Erythroblast (primary cell): ENCODE data around the gene DOCK1.

Experiments
- DNase-seq, 2 experiments: peaks; one replicate each; lab custom pipeline; 2025; lab: John Stamatoyannopoulos, UW
- GATA1 ChIP-seq: IDR thresholded peaks from 2 replicates; pipeline ENCODE4 v1.6.1; 2011; ENCODE audit warnings: low read depth, mild to moderate bottlenecking, control low read depth, low read length, moderate library complexity
- POLR2A ChIP-seq: IDR thresholded peaks from 2 replicates; pipeline ENCODE4 v1.6.1; 2011; ENCODE audit warnings: mild to moderate bottlenecking, low read length

Gene DOCK1

DNA sequence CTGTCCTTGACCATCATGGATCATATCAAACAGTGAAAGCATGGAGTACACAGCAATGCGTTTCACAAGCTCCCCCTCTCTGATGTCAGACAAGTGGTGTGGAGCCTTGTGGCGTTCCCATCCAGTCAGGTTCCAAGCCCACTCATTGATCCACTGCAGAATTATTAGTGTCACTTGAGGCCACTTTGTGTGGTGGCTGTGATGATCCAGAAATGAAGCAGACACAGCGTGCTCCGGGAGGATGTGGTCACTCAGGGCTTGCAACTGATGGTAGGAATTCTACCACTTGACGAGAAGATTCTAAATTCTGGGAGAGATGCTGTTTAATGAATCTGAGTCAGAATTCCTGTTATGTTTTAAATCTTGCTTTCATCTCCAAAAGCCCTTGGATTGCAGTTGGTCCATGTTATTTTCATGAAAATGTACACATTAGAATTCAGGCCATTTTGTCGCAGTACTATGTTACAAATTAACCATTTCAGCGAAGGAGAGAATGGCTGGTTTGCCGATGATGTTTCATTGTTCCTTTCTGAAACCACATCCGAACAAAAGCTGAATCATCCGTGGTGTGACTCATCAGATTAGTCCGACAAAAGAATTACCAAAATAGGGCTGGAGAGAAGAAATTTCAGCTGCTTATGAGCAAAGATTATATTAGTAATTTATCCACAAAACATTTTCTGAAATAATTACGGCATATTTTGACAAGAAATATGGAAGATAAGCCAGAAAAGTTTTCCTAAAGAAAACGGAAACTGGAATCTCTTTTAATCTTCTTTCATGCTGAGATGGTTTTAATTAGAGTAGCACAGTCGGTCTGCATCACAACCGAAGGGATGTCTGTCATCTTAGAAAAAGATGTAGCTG, 243.1 kb downstream of the DOCK1 start:
- no peak for TF ChIP-seq POLR2A
- no peak for TF ChIP-seq GATA1
- no peak for DNase-seq

DNA sequence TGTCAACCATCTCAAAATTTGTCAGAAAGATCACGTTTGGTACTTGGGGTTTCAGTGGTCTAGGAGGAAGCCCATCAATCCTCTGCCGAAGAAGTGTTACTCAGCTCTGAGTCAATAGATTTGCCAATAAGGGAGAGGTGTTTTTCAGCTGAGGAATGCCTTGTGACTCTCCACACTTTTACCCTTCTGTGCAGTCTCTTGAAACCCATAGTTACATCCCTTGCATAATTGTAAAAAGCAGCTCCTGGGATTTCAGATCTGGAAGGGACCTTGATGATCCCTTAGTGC, 243.6 kb downstream of the DOCK1 start:
- DNase-seq = no peak

DNA sequence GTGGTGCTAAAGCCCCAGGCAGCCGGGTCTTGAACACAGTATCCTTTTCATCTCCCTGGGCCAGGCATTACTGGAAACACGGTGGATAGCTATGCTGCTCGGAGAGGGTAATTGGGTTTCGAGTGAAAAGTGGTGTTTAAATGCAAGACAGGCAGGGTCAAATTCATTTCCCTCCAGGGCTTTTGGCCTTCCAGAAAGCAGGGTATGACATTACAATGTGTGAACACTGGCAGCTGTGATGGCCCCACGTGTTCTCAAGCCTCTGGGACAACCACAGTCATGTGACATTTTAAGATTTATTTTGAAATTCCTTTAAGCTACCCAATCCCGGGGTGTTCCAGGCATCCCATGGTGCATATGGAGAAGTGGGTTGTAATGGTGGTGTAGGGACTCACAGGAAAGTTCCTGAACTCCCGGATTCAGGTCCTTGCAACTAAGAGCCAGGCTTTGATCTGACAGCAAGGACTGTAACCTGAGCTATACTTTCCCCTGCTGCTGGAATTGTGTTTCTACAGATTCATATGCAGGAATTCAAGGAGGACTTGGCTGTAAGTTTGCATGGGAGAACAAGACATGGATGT, 244.4 kb downstream of the DOCK1 start:
- DNase-seq = no peak
- TF ChIP-seq GATA1 = no peak

More for the DNA sequence above, 243.6 kb downstream of the DOCK1 start:
- no peak for TF ChIP-seq GATA1
- TF ChIP-seq POLR2A = no peak

DNA sequence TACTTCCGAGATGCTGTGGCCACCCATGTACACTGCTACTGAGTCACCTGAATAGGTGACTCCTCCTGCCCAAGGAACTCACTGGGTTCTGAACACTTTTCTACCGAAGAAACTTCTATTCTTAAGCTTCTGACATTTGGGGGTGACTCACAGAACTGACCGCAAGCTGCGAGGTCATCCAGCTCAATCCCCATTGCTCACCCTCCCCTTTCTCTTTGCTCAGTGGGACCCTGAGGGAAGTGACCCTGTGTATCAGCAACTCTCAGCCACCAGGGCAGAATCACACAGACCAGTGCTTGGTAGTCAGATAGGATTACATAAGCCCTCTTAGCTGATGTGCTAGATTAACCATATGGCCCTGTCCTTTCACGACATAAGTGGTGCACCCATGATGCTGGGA, 244.9 kb downstream of the DOCK1 start:
- DNase-seq = no peak

DNA sequence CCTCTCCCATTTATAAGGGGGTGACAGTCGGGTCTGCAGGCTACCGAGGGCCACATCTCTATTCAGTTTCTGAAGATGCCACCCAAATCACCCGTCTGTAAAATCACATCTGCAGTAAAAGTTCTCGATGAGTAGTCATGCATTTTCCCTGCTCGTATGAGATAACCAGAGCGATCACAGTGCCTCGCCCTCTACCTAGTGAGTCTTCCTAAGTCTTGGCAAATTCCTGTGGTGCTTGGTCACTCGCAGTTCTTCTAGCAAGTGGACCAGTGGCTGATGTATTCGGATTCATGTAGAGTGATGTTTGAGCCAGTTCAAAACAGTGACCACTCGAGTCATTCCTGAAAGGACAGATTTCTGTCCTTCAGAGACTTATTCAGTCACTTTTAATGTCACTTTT, 246.3 kb downstream of the DOCK1 start:
- TF ChIP-seq POLR2A (no peak), GATA1 (no peak)
- no peak for DNase-seq

More for the DNA sequence above, 244.9 kb downstream of the DOCK1 start:
- no peak for TF ChIP-seq POLR2A
- TF ChIP-seq GATA1 = no peak

DNA sequence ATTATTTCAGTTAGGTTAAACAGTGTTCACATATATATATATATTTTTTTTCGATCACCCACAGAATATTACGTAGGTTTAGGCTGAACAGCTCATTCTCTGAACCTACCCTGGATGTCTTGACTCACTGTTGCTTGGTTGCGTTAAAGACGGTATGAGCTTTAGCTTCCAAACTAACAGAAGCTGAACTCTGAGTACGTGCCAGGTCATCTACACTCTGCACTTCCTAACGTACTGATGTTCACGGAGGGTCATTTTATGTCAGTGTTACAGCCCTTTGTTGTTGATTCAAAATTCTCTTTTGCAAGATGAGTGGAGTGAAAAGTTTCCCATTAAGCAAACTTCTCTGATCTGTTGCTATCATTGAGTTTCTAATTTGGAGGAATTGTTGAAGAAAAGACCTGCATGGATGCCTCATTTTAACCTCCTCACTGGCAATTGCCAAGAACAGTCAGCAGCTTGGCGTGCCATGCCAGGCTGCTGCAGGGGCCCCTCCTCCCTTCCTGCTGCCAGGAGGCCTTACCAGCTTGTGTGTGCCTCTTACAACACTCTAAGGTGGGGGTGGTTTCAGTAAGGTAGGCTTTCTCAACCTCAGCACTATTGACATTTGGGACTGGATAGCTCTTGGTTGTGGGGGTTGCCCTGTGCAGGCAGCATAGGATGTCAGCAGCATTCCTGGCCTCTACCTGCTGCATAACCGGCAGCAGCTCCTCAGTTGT, 246.9 kb downstream of the DOCK1 start:
- no peak for DNase-seq
- TF ChIP-seq GATA1 (no peak), POLR2A (no peak)

DNA sequence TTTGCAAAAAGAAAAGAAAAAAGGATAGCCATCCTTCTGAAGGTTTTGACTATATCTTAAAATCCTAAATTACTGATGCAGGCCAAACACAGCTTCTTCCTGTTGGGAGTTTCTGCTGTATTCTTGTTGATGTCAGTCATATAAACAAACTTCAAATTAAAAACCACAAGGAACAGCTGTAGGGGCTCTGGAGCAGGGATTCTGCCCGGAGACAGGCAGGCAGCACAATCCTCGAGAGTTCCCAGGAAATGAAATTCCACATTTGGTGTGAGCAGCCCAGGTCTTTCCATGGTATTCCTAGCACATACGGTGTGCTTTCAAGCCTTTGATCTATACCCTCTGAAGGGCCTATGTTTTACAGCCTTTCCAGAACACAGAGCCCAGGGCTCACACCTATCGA, 248.0 kb downstream of the DOCK1 start:
- no peak for DNase-seq

DNA sequence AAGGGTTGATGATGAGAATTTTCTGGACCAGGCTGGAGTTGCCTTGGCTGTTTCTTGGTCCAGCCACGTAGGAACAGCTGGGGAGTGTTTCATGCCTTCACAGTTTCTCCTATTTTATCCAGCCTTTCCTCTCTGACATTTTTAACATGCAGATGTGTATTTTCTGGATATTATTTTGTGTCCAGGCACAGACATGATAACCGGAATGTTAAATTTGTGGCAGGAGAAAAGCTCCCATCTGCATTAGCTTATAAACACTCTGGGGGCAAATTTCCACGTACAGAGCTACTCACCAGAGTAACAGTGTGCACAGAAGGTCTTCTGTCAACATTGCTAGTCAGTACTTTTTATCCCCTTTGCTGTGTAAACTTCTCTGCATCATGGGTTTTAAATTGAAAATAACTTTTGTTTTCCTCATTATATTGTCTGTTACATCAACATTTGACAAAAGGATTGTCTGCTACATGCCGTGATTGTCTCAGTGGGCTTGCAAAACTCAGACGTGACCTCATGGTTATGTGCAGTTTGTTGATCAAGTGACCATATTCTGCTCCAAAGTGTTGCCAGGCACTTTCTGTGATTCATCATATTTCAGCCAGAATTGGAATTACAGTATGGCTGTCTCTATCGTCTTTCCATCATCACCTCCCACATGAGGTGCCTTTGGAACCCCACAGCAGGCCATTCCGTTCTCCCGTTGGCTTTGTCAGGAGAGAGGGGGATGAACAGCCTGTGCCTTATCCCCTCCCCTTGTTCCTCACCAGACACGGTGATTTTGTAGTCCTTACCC, 249.8 kb downstream of the DOCK1 start:
- TF ChIP-seq POLR2A = no peak
- TF ChIP-seq GATA1 = no peak
- no peak for DNase-seq

More for the DNA sequence above, 248.0 kb downstream of the DOCK1 start:
- no peak for TF ChIP-seq GATA1
- no peak for TF ChIP-seq POLR2A

DNA sequence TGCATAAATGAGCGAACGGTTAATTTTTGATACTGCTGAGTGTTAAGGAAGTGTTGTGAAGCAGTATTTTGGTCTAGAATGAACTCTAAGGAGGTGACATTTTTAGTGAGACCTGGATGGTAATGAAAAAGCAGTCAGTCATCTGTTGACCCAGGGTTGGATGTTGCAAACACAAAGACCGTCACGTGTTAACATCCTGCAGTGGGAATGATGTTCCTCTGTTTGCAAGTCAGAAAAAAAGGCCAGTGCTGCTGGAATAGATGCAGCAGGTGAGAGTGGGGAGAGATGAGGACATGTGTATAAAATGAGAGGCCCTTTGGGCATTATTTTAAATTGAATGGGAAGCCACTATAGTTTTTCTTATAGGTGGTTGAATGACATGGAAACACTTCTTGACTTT, 251.9 kb downstream of the DOCK1 start:
- TF ChIP-seq GATA1 (no peak), POLR2A (no peak)
- DNase-seq = no peak

DNA sequence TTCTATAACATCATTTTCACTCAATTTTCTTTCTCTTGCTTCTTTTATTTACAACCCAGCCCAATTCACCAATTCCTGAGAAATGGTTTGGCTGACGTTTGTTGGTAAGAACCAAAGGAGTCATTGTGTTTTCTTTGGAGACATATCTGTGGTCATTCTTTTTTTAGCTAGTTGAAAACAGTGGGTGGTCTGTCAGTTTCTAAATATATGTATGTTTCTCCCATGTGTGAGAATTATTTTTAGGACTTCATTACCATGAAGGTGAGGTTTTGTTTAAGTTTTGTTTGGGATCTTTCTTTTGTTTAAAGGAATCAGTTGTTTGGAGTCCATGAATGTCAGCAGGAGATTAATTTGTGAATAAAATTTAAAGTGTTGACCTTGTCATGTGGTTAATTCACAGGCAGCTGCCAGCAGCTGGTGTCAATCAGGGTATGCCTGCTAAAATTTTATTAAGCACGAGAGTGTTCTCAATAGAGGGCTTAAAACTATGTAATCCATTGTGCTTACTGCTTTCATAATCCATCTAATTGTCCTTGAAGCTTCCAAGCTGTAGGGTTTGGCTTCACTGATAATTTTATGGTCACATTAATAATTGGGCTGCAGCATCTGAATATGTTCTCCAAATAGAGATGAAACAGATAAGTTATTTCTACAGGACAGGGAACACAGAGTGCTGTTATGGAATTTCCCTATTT, 252.4 kb downstream of the DOCK1 start:
- no peak for DNase-seq
- TF ChIP-seq POLR2A (no peak), GATA1 (no peak)

DNA sequence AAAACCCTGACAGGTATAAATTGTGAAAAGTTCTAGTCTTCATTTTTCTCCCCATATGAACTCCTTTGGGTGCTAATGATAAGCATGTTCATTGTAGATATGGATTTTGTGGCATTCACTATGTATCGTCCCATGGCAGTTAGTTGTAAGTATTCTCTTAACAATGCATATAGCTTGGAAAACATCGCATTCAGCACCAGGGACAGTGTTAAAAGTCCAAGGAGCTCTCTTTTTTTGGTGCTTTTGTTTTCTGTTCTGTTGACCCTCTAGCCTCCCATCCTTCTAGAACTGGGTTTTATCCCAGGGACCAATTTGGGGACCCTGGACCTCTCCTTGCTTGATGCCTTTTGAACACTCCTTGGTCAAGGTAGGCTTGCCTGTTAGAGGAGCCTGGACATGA, 253.4 kb downstream of the DOCK1 start:
- TF ChIP-seq POLR2A (no peak), GATA1 (no peak)
- DNase-seq = no peak

DNA sequence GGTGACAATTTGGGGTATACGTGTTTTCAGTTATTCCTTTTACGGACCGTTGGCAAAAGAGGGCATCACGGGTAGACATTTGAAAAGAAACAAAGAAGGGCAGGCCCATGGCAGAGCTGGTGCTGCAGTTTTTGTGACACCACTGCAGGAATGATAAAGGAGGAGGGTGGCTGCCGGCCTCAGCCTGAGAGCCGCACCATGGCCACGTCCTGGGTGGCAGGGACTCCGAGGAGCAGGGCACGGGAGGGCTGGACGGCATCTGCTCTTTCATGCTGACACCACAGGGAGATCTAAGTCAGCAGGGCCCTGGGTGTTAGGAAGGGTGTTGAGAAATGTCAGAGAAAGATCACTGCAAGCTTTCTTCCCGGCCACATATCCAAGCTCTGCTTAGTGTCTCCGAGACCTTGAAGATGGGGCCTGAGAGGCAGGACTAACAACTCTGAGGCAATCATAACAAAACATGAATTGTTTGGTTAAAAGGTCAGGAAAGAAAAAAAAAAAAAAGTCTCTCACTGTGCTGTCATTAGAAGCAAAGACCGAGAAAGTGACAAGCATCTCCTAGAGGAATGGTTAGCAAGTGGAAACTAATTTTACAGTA, 254.5 kb downstream of the DOCK1 start:
- no peak for TF ChIP-seq GATA1
- no peak for DNase-seq

DNA sequence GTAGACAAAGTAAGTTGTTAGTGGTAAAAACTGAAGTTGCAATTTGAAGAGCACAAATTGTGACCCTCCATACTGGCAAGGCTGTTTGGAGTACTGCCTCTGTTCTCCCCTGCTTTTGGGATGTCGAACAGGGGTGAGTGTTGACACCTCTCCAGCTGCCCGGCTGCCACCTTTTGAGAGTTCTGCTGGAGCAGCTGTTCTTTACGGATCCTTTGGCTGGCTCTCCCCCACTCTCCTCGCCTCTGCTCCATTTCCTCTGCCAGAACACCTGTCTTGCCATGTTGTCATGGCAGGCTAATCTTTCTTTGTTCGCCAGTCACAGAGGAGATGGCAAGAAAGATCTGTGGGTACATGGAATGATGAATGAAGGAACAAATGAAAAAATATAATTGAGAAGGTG, 256.3 kb downstream of the DOCK1 start:
- DNase-seq = no peak
- TF ChIP-seq GATA1 = no peak
- TF ChIP-seq POLR2A = no peak

DNA sequence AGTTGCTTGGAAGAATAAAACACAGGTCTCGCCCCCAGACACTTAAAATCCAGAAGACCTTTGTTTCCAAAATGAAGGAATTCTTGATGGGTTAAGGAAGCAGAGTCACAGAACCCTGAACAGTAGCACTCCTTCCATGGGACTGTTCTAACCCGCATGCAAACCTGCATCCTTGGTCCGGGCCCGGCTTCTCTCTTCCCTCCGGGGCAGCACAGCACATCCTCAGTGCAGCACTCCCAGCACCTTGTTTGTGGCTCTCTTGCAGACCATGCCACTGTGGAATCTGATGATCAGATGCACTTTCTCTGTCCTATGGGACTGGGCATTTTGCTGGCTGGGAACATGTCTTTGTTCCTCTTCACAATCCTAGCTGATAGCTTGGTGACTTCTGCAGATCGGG, 257.6 kb downstream of the DOCK1 start:
- TF ChIP-seq POLR2A = no peak
- no peak for DNase-seq
